ENCODE data around the gene L3MBTL1.

Gene L3MBTL1

GRCh38 chr20:43536817-43537440, 29.4 kb downstream of the L3MBTL1 start:
- no peak for DNase-seq

- DNase-seq = peak; percentile 4
Measured at GRCh38 chr20:43537921-43538877, 30.7 kb downstream of the L3MBTL1 start.

GRCh38 chr20:43538878-43539700, 31.6 kb downstream of the L3MBTL1 start:
- no peak for DNase-seq

- no peak for DNase-seq
Measured at GRCh38 chr20:43539975-43540672, 32.6 kb downstream of the L3MBTL1 start.

DNA sequence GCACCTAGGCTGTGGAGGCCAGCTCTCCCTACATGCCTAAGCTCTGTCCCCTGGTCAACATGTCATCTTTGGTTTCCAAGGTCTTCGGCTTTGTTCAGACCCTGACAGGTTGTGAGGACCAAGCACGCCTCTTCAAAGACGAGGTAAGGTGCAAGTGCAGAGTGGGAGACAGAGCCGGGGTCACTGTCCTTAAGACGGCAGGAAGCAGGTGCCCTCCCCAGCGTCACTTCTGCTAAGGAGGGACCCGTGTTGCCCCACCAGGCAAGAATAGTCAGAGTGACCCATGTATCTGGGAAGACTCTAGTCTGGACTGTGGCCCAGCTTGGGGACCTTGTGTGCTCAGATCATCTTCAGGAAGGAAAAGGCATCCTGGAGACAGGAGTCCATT, 33.2 kb downstream of the L3MBTL1 start:
- no peak for DNase-seq

DNA sequence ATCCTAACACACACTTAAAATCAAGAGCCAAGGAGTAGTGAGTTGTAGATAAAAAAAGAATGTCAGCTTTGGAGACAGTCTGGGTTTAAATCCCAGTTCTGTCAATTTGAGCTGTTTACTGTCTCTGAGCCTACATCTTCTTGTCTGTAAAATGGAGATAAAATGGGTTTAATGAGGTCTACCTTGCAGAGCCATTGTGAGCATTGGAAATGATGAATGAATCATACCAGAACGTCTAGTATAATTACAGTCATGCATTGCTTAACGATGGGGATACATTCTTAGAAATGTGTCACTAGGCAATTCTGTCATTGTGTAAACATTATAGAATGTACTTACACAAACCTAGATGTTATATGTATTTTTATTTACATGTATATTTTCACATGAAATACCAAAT, 33.7 kb downstream of the L3MBTL1 start:
- no peak for DNase-seq

DNA sequence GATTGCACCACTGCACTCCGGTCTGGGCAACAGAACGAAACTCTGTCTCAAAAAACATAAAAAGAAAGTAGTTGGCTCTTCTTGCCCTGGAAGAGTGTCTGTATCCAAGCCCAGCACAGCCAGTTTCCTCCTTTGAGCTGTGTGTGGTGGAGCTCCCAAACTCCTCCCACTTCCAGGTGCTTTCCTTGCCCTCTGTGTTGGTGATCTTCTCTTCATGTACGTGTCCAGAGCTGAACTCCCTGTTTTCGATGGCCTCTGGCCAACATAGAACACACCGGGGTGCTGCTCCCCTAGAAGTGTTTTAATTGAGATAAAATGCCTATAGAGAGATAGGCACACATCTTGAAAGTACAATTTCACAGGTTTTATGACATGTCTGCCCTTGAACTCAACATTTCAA, 34.7 kb downstream of the L3MBTL1 start:
- no peak for DNase-seq

DNA sequence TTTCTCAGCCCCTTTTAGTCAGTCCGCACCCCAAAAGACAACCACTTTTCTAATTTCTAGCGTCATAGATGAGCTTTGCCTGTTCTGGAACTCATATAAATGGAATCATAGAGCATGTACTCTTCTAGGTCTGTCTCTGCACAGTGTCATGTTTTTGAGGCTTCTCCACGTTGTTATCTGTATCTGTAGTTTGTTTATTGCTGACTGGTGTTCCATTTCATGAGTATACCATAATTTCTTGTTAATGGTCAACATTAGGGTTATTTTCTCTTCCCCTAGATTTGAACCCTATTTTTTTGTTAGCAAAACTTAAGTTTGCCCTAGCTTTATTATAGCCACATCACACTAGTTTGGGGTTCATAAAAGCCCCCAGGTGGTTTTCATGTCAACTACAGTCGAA, 35.2 kb downstream of the L3MBTL1 start:
- DNase-seq = no peak

DNA sequence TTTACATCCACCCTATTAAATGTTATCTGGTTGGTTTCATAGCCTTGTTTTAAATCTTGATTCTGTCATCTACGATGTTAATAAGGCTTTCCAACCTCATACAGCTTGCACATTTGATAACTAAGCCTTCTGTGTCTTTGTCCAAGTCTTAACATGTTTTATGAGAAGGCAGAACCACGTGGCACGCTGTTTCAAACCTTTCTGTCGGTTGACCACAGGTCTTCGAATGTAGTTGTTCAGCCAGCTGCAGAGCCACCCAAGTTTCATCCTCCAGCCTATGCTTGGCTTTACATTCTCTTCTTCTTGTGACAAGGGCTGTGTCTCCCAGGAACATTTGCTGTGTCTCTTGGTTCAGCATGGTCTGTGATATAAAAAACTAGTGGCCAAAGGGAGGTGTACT, 35.6 kb downstream of the L3MBTL1 start:
- no peak for DNase-seq

DNA sequence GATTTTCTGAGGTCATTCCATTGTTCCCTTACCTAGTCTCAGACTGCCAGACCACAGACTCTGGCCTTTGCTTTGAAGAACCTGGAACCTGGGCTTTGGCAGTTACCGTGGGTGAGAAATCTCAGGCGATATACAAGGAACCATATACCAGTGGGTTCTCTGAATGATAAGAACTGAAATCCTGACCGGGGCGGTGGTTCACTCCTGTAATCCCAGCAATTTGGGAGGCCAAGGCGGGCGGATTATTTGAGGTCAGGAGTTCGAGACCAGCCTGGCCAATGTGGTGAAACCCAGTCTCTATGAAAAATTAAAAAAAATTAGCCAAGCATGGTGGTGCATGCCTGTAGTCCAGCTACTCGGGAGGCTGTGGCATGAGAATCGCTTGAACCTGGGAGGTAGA, 37.0 kb downstream of the L3MBTL1 start:
- no peak for DNase-seq

DNA sequence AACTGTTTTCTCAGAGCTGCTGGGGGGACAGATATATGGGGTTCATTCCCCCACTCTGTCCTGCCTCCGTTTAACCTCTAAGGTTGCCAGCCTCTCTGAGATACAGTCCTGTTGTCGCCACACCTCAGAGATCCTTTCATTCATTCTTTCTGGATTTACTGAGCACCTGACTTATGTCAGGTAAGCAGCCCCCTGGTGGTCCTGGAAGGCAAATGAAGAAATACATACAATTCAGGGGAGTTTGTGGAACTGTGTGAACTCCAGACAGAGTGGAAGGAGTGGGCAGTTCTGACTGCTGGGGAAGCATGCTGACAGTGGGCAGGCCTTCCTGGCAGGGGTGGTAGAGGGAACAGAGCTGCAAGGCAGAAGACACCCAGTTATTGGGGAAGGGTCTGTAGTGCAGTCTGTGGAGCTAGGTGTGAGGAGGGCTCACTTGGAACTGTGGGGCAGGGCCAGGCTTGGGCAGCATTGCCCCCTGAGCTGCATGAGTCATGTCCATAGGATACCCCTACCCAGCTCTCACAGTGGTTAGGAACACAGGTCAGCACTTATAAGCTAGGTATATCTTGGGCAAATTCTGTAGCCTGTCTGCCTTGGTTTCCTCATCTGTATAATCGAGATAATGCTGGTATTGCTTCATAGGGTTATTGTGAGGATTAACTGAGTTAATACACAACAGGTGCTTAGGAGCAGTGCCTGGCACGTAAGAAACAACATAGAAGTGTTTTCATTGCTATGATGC, 38.5 kb downstream of the L3MBTL1 start:
- no peak for DNase-seq

DNA sequence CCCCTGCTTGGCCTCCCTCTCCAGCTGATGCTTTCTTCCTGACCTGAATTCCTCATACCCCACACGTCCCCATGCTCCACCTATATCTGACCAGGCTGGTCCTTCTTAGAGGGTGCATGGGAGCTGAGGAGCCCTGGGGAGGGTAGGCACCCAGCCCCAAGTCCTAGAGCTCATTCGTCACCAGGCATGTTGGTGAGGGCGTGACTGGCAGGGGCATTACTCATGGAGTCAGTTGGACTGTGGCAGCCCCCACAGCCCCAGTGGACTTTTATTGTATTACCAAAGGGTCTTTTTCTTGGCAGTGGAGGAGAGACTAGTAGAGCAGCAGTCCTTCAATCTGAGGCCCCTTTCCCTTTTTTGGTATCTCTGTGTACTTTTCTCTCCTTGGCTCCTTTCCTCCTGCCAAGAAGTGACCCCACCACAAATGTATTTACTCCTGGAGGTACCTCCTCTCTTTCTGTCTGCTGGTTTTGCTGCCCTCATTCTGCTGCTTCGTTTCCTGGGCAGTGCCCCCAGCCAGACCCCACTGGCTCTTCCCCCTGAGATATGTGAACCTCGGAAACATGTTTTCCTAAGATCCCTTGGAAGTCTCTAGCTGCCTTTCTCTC, 40.9 kb downstream of the L3MBTL1 start:
- DNase-seq = no peak

- no peak for DNase-seq
Measured at GRCh38 chr20:43549416-43550065, 42.0 kb downstream of the L3MBTL1 start.

GRCh38 chr20:43550456-43550855, 43.0 kb downstream of the L3MBTL1 start:
- DNase-seq = no peak

DNA sequence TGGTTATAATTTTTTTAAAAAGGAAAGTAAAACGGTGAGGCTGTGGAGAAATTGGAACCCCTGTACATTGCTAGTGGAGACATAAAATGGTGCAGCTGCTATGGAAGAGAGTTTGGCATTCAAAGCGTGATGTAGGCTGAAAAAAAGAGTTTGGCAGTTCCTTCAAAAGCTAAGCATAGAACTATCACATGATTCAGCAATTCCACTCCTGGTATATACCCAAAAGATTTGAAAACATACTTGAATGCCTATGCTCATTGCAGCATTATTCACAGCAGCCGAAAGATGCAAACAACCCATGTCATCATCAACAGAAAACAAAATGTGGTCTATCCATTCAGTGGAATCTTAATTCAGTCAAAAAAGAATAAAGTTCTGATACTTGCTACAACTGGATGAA, 46.9 kb downstream of the L3MBTL1 start:
- no peak for DNase-seq

DNA sequence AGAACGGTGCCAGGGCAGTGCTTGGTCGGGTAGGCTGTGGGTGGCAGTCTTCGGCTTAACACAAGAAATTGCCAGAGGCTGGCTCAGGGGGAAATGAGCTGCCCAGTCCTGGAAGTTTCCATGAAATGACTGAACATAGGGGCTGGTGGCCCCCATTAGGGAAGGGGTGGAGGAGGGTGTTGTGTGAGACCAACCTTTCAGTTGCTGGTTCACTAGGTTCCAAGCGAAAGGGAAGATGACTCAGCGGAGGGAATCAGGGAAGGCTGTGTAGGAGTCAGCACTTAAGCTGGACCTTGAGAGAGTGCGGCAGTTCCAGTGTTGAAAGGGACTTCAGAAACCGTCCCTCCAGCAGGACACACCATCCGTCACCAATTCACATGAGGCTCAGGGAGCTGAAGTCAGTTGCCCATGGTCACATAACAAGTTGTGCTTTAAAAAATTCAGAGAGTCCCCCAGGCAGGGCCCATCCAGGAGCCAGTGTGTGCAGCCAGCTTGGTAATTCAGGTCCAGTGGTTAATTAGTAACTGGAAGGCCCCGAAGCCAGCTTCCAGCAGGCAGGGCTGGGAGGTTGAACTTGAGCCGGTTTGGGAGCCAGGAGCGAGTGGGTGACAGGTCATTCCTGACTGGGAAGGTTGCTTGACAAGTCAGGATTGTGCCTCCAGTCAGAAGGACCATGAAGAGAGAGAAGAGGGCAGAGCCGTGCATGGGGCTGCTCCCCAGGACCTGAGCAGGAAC, 51.1 kb downstream of the L3MBTL1 start, which contains the start of gene SGK2:
Gene SGK2 (plus strand): TSS at position 616 of the 735 bp plus-strand sequence. CDS start 7,469 bp downstream, outside the sequence.
- DNase-seq = no peak

DNA sequence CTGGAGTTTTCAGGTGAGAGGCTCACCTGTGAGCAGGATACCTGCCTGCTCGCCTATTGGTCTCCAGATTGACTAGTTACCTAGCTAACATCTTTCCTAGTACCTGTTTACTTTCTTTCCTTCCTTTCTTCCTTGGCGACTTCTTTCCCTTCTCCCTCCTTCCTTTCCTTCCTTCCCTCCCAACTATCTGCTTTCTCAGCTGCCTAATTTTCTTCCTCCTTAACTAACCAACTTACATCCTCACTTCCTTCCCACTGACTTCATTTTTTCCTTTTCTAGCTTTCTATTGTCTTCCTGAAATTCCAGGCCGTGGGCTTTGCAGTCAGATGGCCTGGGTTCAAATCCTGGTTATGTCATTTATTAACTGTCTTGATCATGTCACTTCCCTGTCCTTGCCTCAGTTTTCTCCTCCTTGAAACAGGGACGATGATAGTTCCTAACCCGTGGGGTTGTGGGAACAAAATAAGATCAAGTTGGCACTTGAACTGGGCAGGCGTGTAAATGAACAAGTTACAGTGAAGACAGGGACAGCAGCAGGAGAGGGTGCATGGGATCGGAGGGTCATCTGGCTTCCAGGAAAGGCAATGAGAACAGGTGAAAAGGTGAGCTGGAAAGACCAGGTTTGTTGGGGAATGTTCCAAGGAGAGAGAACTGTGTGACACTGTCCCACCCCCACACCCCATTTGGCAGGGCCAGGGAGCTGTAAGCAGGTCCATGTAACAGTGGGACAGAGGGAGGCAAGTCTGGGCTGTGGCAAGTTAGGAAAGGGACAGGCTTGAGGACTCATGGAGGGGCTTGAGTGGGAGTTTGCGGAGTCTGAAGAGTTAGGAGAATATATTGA, 51.9 kb downstream of the L3MBTL1 start:
- DNase-seq = no peak

DNA sequence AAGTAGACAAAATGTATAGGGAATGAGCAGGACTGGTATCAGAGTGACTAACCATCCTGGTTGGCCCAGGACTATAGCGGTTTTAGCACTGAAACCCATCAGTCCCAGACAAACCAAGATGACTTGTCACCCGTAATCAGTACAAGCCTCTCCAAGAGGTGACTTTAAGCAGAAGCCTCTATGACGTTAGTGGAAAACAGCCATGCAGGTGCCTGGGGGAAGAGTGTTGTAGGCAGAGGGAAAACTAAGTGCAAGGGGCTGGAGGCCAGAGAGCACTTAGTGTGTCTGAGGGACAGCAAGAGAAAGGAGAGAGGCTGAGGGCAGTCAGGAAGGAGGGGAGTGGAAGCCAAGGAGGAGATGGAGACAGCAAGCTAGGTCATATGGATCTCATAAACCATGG, 53.5 kb downstream of the L3MBTL1 start:
- no peak for DNase-seq

DNA sequence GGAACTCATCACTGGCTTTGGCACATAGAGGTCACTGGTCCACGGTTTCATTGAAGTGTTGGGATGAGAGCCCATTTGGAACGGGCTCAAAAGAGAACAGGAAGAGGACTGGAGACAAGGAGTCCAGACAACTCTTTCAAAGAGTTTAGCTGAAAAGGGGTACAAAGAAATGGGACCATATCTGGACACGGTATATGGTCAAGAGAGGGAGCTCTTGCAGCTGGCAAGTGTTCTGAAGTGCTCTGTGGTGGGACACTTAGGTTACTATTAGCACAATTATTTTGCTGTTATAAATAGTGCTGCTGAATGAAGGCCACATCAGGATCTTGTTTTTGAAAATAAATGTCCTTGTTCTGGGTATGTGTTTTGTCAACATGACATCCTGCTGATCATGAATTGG, 55.9 kb downstream of the L3MBTL1 start:
- no peak for DNase-seq
